ENCODE results near the gene TMTC4. TPM values are rescaled to one million over a fixed set of nuclear protein-coding genes. Genes with fewer than 3 reads are reported as not detected.
"Not testable (repeated sequence)": the region's sequence is repeated elsewhere in the genome, so short reads cannot be mapped to it uniquely, and the experiment has no call there.

TMTC4 gene
- total RNA-seq, 4 donors from 2014 or later: 7.5 to 14.1 (median 8.4) TPM

GRCh38 chr13:100625447-100625846 lies 49.1 kb downstream of the TMTC4 start:
- no peak for TF ChIP-seq CTCF (IDR thresholded peaks at IDR 0.05)
- TF ChIP-seq POLR2A (IDR thresholded peaks at IDR 0.05): no peak
- 75 to 78% methylated on average over 9 of the region's 9 CpGs for WGBS, 2 donors

GRCh38 chr13:100620792-100621191 lies 53.8 kb downstream of the TMTC4 start:
- intact Hi-C loops (cut with DNase I): no loop called here
- no peak overlapping the region for H3K27ac ChIP-seq
- no peak overlapping the region for H3K4me3 ChIP-seq
- peaks cover 0 to 43% (median 0%) of the 10 kb centered on the region in 3 donors for H3K36me3 ChIP-seq
- TF ChIP-seq POLR2A (IDR thresholded peaks at IDR 0.05) (no peak), CTCF (IDR thresholded peaks at IDR 0.05) (no peak)
- WGBS, 2 donors: 78 to 82% methylated on average over 4 of the region's 4 CpGs
- H3K9me3 ChIP-seq: no peaks in the 10 kb centered on the region
- H3K27me3 ChIP-seq: no peaks in the 10 kb centered on the region
- DNase-seq: no peak
- no peaks in the 10 kb centered on the region for H3K4me1 ChIP-seq

More at GRCh38 chr13:100625447-100625846, 49.1 kb downstream of the TMTC4 start:
- Histone ChIP-seq H3K27ac (no peak overlapping the region), H3K36me3 (peaks cover 5 to 85% (median 7%) of the 10 kb centered on the region in 3 donors), H3K27me3 (no peaks in the 10 kb centered on the region), H3K4me1 (no peaks in the 10 kb centered on the region), H3K9me3 (no peaks in the 10 kb centered on the region), H3K4me3 (no peak overlapping the region)
- intact Hi-C loops (cut with DNase I): no loop called here
- no peak for DNase-seq

- H3K27me3 ChIP-seq: no peaks in the 10 kb centered on the region
- DNase-seq: no peak
- H3K4me1 ChIP-seq: no peaks in the 10 kb centered on the region
- no peak overlapping the region for H3K4me3 ChIP-seq
- intact Hi-C loops (cut with DNase I): no loop called here
- H3K36me3 ChIP-seq: peaks cover 0 to 35% (median 0%) of the 10 kb centered on the region in 3 donors
- H3K9me3 ChIP-seq: no peaks in the 10 kb centered on the region
- TF ChIP-seq CTCF (IDR thresholded peaks at IDR 0.05) (no peak), POLR2A (IDR thresholded peaks at IDR 0.05) (no peak)
- WGBS, 2 donors: 55 to 82% methylated on average over 2 of the region's 2 CpGs
- H3K27ac ChIP-seq: no peak overlapping the region
Measured at GRCh38 chr13:100619940-100620339, 54.7 kb downstream of the TMTC4 start.

- intact Hi-C loops (cut with DNase I); H3K27ac ChIP-seq; H3K27me3 ChIP-seq; DNase-seq; H3K4me1 ChIP-seq; H3K4me3 ChIP-seq; H3K9me3 ChIP-seq: not testable (repeated sequence)
- 100% methylated on average over 3 of the region's 24 CpGs; no CpG with 5 or more reads in 1 of the 2 donors for WGBS, 2 donors
- H3K36me3 ChIP-seq: peaks cover 0 to 26% (median 0%) of the 10 kb centered on the region in 3 donors
Measured at GRCh38 chr13:100618897-100619296, 55.7 kb downstream of the TMTC4 start.

GRCh38 chr13:100613031-100613430 lies 61.6 kb downstream of the TMTC4 start:
- WGBS, 2 donors: 84% methylated on average over 5 of the region's 5 CpGs
- H3K4me1 ChIP-seq: peaks cover 3 to 14% (median 7%) of the 10 kb centered on the region in 3 donors
- TF ChIP-seq POLR2A (IDR thresholded peaks at IDR 0.05): no peak
- TF ChIP-seq CTCF (IDR thresholded peaks at IDR 0.05): no peak
- no peak overlapping the region for H3K27ac ChIP-seq
- H3K27me3 ChIP-seq: no peaks in the 10 kb centered on the region
- no peak for DNase-seq
- intact Hi-C loops (cut with DNase I): no loop called here
- H3K9me3 ChIP-seq: no peaks in the 10 kb centered on the region
- H3K36me3 ChIP-seq: peaks cover 0 to 18% (median 0%) of the 10 kb centered on the region in 3 donors
- no peak overlapping the region for H3K4me3 ChIP-seq
